PFSK-1 (cell line): ENCODE measurements around the gene SLC39A5.

Source experiments
- FOXP2 ChIP-seq: optimal IDR thresholded peaks from 2 replicates; pipeline ENCODE3; 2011; ENCODE audit warnings: borderline replicate concordance, control low read depth, inconsistent platforms; ENCODE audit not compliant: insufficient read depth; ENCODE audit errors: extremely low read length, extremely low read depth
- POLR2AphosphoS5 ChIP-seq: IDR thresholded peaks from 2 replicates; pipeline ENCODE4 v1.6.1; 2012; ENCODE audit warnings: low read depth, mild to moderate bottlenecking, control low read depth, low read length, moderate library complexity
- SIN3A ChIP-seq: IDR thresholded peaks from 2 replicates; pipeline ENCODE4 v1.6.1; 2012; ENCODE audit warnings: mild to moderate bottlenecking, low read length, moderate library complexity, borderline replicate concordance; ENCODE audit not compliant: insufficient read depth
- TAF1 ChIP-seq: IDR thresholded peaks from 2 replicates; pipeline ENCODE4 v1.6.1; 2012; ENCODE audit warnings: low read length, control low read depth, borderline replicate concordance; ENCODE audit not compliant: insufficient read depth
- TF ChIP-seq, protein P1 (sequence below), 2 experiments: IDR thresholded peaks; 2 replicates each; pipeline versions ENCODE4 v1.6.1 to v1.8.0; 2011 to 2012; ENCODE audit warnings: low read depth in 2 of 2, low read length in 2 of 2, control low read depth in 1 of 2, inconsistent platforms in 1 of 2, mild to moderate bottlenecking in 1 of 2, moderate library complexity in 1 of 2; ENCODE audit not compliant: insufficient read depth in 1 of 2

SLC39A5 gene

DNA sequence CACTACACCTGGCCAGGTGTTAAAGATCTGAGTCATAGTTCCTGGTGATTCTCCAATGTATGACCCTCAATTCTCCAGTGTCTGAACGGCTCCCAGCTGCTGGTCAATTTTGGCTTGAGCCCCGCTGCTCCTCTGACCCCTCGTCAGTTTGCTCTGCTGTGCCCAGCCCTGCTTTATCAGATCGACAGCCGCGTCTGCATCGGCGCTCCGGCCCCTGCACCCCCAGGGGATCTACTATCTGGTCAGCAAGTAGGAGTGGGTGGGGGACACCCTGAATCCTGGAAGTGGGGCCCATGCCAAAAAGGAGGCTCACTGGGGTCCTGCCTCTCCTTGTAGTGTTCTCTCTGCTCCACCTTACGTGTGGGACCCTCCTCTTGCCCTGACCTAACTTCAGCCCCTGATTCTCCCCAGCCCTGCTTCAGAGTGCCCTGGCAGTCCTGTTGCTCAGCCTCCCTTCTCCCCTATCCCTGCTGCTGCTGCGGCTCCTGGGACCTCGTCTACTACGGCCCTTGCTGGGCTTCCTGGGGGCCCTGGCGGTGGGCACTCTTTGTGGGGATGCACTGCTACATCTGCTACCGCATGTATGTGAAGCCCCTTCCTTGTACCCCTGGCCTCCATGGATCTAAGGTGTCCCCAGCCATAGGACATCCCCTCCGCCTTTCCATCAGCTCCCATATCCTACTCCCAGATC, 5.0 kb downstream of the SLC39A5 start:
- no peak for TF ChIP-seq FOXP2
- TF ChIP-seq SIN3A = no peak
- TF ChIP-seq, protein P1, sequence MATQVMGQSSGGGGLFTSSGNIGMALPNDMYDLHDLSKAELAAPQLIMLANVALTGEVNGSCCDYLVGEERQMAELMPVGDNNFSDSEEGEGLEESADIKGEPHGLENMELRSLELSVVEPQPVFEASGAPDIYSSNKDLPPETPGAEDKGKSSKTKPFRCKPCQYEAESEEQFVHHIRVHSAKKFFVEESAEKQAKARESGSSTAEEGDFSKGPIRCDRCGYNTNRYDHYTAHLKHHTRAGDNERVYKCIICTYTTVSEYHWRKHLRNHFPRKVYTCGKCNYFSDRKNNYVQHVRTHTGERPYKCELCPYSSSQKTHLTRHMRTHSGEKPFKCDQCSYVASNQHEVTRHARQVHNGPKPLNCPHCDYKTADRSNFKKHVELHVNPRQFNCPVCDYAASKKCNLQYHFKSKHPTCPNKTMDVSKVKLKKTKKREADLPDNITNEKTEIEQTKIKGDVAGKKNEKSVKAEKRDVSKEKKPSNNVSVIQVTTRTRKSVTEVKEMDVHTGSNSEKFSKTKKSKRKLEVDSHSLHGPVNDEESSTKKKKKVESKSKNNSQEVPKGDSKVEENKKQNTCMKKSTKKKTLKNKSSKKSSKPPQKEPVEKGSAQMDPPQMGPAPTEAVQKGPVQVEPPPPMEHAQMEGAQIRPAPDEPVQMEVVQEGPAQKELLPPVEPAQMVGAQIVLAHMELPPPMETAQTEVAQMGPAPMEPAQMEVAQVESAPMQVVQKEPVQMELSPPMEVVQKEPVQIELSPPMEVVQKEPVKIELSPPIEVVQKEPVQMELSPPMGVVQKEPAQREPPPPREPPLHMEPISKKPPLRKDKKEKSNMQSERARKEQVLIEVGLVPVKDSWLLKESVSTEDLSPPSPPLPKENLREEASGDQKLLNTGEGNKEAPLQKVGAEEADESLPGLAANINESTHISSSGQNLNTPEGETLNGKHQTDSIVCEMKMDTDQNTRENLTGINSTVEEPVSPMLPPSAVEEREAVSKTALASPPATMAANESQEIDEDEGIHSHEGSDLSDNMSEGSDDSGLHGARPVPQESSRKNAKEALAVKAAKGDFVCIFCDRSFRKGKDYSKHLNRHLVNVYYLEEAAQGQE (IDR thresholded peaks at IDR 0.05; ENCODE audit: insufficient read depth in 1 of 2, low read depth in 2 of 2, low read length in 2 of 2) = no peak
- no peak for TF ChIP-seq TAF1
- no peak for TF ChIP-seq POLR2AphosphoS5

DNA sequence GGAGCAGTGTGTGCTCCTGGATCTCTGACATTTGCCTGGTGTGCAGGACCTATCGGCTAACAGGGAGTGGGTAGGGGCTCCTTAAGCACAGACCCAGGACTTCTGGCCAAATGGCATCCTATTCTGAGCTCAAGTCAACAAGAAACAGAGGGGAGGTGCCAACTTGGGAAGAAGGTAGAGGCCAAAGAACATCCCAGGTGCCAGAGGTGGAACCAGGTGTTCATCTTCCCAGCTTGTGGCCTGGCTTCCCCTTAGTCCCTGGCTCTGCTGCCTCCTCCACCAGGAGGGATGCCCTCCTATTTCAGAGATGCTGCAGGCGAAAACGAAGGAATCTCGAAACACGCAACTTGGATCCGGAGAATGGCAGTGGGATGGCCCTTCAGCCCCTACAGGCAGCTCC, 6.2 kb downstream of the SLC39A5 start:
- TF ChIP-seq, protein P1 (IDR thresholded peaks at IDR 0.05; ENCODE audit: insufficient read depth in 1 of 2, low read depth in 2 of 2, low read length in 2 of 2) = no peak
- no peak for TF ChIP-seq POLR2AphosphoS5
- no peak for TF ChIP-seq TAF1
- TF ChIP-seq SIN3A = no peak
- TF ChIP-seq FOXP2 = no peak

DNA sequence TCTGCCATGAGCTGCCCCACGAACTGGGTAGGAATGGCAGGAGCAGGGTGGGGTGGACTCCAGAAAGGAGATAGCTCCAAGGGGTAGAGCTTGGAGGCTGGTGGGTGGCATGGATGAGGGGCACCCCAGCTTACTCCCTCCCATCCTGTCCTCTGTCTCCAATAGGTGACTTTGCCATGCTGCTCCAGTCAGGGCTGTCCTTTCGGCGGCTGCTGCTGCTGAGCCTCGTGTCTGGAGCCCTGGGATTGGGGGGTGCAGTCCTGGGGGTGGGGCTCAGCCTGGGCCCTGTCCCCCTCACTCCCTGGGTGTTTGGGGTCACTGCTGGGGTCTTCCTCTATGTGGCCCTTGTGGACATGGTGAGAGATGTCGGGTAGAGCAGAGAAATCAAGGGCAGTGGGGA, 7.1 kb downstream of the SLC39A5 start:
- TF ChIP-seq SIN3A = no peak
- no peak for TF ChIP-seq POLR2AphosphoS5
- TF ChIP-seq, protein P1 (IDR thresholded peaks at IDR 0.05; ENCODE audit: insufficient read depth in 1 of 2, low read depth in 2 of 2, low read length in 2 of 2) = no peak
- TF ChIP-seq TAF1 = no peak
- TF ChIP-seq FOXP2 = no peak

DNA sequence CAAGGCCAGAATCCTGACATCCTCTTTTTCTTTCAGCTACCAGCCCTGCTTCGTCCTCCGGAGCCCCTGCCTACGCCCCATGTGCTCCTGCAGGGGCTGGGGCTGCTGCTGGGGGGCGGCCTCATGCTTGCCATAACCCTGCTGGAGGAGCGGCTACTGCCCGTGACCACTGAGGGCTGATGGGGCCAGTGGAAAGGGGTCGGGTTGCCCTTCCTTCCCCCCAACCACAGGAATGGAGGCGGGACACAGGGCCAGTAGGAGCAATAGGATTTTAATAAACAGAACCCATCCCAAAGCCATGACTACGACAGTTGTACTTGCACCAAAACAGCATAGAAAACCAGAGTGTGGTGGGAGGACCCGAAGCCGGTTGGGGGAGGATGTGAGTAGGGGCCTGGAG, 7.7 kb downstream of the SLC39A5 start:
- TF ChIP-seq FOXP2 = no peak
- no peak for TF ChIP-seq TAF1
- TF ChIP-seq, protein P1 (IDR thresholded peaks at IDR 0.05; ENCODE audit: insufficient read depth in 1 of 2, low read depth in 2 of 2, low read length in 2 of 2) = no peak
- TF ChIP-seq SIN3A = no peak
- TF ChIP-seq POLR2AphosphoS5 = no peak
